SK-N-SH (cell line): Measurements from ENCODE around the gene KRT32. TPM values are rescaled to one million over a fixed set of nuclear protein-coding genes. Genes with fewer than 3 reads are reported as not detected.

Source experiments
- CTCF ChIA-PET: fragments of 300-600, 350-600 bp; formaldehyde crosslinking; extraction: SDS; loops from one replicate; lab custom pipeline; 2021; lab: Yijun Ruan, JAX
- POLR2A ChIA-PET: fragments of 350-600 bp; sonication (Branson Sonifier 250); formaldehyde crosslinking; extraction: SDS; loops from one replicate; lab custom pipeline; 2020; ENCODE audit warnings: antibody characterized with exemption, inconsistent platforms; lab: Yijun Ruan, JAX
- DNase-seq: peaks from one replicate; pipeline ENCODE4 v3.0.0; 2012
- H2AFZ ChIP-seq: fragments of 200-600 bp; sonication (generic); 2 replicates; pipeline ENCODE4 v1.8.1; 2016; ENCODE audit warnings: antibody characterized with exemption, mild to moderate bottlenecking, low read depth
- H3F3A ChIP-seq: fragments of 200-600 bp; sonication (generic); replicated peaks from 2 replicates; pipeline ENCODE3; 2016; ENCODE audit warnings: antibody characterized with exemption, mild to moderate bottlenecking; ENCODE audit not compliant: insufficient read depth
- H3K27ac ChIP-seq, 2 experiments: fragments of 200-500 bp in 1 of 2; fragments of 200-600 bp in 1 of 2; sonication (Bioruptor generic) in 1 of 2; sonication (generic), shearing (Covaris generic) in 1 of 2; 2 replicates each; pipeline versions ENCODE4 v1.5.1 to v1.6.1; 2014 to 2016; ENCODE audit warnings: low read depth in 2 of 2, inconsistent platforms in 1 of 2, low read length in 1 of 2, mild to moderate bottlenecking in 1 of 2, mixed read lengths in 1 of 2
- H3K27me3 ChIP-seq: fragments of 200-600 bp; sonication (generic), shearing (Covaris generic); 2 replicates; pipeline ENCODE4 v1.6.1; 2016; ENCODE audit warnings: mixed run types; ENCODE audit not compliant: insufficient read depth
- H3K36me3 ChIP-seq, 2 experiments: fragments of 200-500 bp in 1 of 2; fragments of 200-600 bp in 1 of 2; sonication (Bioruptor generic) in 1 of 2; sonication (generic) in 1 of 2; replicated peaks in 1 of 2; 2 replicates each; pipeline versions ENCODE3 to v1.5.1; 2014 to 2016; ENCODE audit warnings: low read length in 1 of 2, mild to moderate bottlenecking in 1 of 2; ENCODE audit not compliant: insufficient read depth in 2 of 2, control insufficient read depth in 1 of 2
- H3K4me1 ChIP-seq, 2 experiments: fragments of 200-500 bp in 1 of 2; fragments of 200-600 bp in 1 of 2; sonication (Bioruptor generic) in 1 of 2; sonication (generic), shearing (Covaris generic) in 1 of 2; 2 replicates each; pipeline versions ENCODE4 v1.5.1 to v1.6.1; 2014 to 2016; ENCODE audit warnings: low read depth in 1 of 2, low read length in 1 of 2, mixed run types in 1 of 2; ENCODE audit not compliant: insufficient read depth in 2 of 2, control insufficient read depth in 1 of 2
- H3K4me2 ChIP-seq: fragments of 200-600 bp; sonication (generic), shearing (Covaris generic); 2 replicates; pipeline ENCODE4 v1.6.1; 2017; ENCODE audit warnings: mixed run types
- H3K4me3 ChIP-seq, 2 experiments: fragments of 200-500 bp in 1 of 2; fragments of 200-600 bp in 1 of 2; sonication (Bioruptor generic) in 1 of 2; sonication (generic), shearing (Covaris generic) in 1 of 2; 2 replicates each; pipeline versions ENCODE4 v1.5.1 to v1.8.1; 2014 to 2016; ENCODE audit warnings: low read depth in 2 of 2, inconsistent platforms in 1 of 2, low read length in 1 of 2, mild to moderate bottlenecking in 1 of 2, mixed read lengths in 1 of 2, moderate library complexity in 1 of 2
- H3K79me2 ChIP-seq: fragments of 200-600 bp; sonication (generic); 2 replicates; pipeline ENCODE4 v1.8.1; 2017; ENCODE audit warnings: mild to moderate bottlenecking; ENCODE audit not compliant: insufficient read depth
- H3K9ac ChIP-seq: fragments of 200-600 bp; sonication (generic); 2 replicates; pipeline ENCODE4 v1.6.1; 2017; ENCODE audit warnings: mixed run types
- H3K9me2 ChIP-seq: fragments of 200-600 bp; sonication (generic); 2 replicates; pipeline ENCODE4 v1.6.1; 2017; ENCODE audit warnings: mixed run types
- H3K9me3 ChIP-seq: fragments of 200-600 bp; sonication (generic); 2 replicates; pipeline ENCODE4 v1.6.1; 2017; ENCODE audit warnings: mixed run types, mild to moderate bottlenecking, moderate library complexity
- H4K20me1 ChIP-seq: fragments of 200-600 bp; sonication (generic); 2 replicates; pipeline ENCODE4 v1.6.1; 2017; ENCODE audit warnings: mild to moderate bottlenecking, mixed run types; ENCODE audit not compliant: insufficient read depth
- CTCF ChIP-seq: fragments of 200-600 bp; sonication (generic); IDR thresholded peaks from 2 replicates; pipeline ENCODE4 v1.6.1; 2017; ENCODE audit warnings: antibody characterized with exemption, mild to moderate bottlenecking, moderate library complexity
- ELF1 ChIP-seq: IDR thresholded peaks from 2 replicates; pipeline ENCODE4 v1.4.0; 2012
- FOSL2 ChIP-seq: IDR thresholded peaks from 2 replicates; pipeline ENCODE4 v1.4.0; 2012; ENCODE audit warnings: low read depth, mild to moderate bottlenecking, moderate library complexity, borderline replicate concordance
- FOXJ3 ChIP-seq: sonication (generic); formaldehyde crosslinking; IDR thresholded peaks from 2 replicates; pipeline ENCODE4 v1.5.1; 2020; ENCODE audit warnings: mild to moderate bottlenecking, missing genetic modification reagents
- GABPA ChIP-seq: IDR thresholded peaks from 2 replicates; pipeline ENCODE4 v1.4.0; 2012; ENCODE audit warnings: low read depth, mild to moderate bottlenecking
- GATA2 ChIP-seq: sonication (generic); formaldehyde crosslinking; IDR thresholded peaks from 2 replicates; pipeline ENCODE4 v1.5.0; 2020; ENCODE audit warnings: mild to moderate bottlenecking, missing genetic modification reagents
- IRF3 ChIP-seq: fragments of 150-350 bp; IDR thresholded peaks from 2 replicates; pipeline ENCODE4 v1.6.1; 2016; ENCODE audit warnings: mild to moderate bottlenecking, low read depth, low read length
- JUND ChIP-seq: IDR thresholded peaks from 2 replicates; pipeline ENCODE4 v1.4.0; 2012
- PBX3 ChIP-seq: IDR thresholded peaks from 2 replicates; pipeline ENCODE4; 2012
- POLR2AphosphoS5 ChIP-seq: IDR thresholded peaks from 2 replicates; pipeline ENCODE4 v1.6.1; 2012; ENCODE audit warnings: low read depth, low read length
- RAD21 ChIP-seq: IDR thresholded peaks from 2 replicates; pipeline ENCODE4 v1.6.1; 2012; ENCODE audit warnings: mild to moderate bottlenecking, low read length
- REST ChIP-seq: IDR thresholded peaks from 2 replicates; pipeline ENCODE4 v1.6.1; 2012; ENCODE audit warnings: mild to moderate bottlenecking, low read depth, low read length, moderate library complexity
- RXRA ChIP-seq: IDR thresholded peaks from 2 replicates; pipeline ENCODE4 v1.4.0; 2012; ENCODE audit warnings: low read depth, mild to moderate bottlenecking, borderline replicate concordance
- SIN3A ChIP-seq: IDR thresholded peaks from 2 replicates; pipeline ENCODE4 v1.6.1; 2012; ENCODE audit warnings: low read depth, mild to moderate bottlenecking, low read length, moderate library complexity, borderline replicate concordance
- TCF12 ChIP-seq: IDR thresholded peaks from 2 replicates; pipeline ENCODE4 v1.4.0; 2012
- USF2 ChIP-seq: fragments of 150-350 bp; IDR thresholded peaks from 2 replicates; pipeline ENCODE4 v1.6.1; 2017; ENCODE audit warnings: antibody characterized with exemption, low read length, low read depth, borderline replicate concordance
- WGBS: methylation state at CpG from one replicate; pipeline ENCODE4 v1.1.6; 2017; ENCODE audit warnings: low lambda C conversion rate; 5-methylcytosine and 5-hydroxymethylcytosine counted together
- polyA plus RNA-seq, 3 experiments: library from polyadenylated mRNA; depleted of rRNA; stranded (reverse); fragments of >200 nt; gene quantifications; 2 replicates each; pipeline ENCODE4 v1.2.3, GENCODE V29; 2012

Gene KRT32
- polyA plus RNA-seq, 1 of the 3 experiments (the other 2 are of a cell fraction) = not detected

DNA sequence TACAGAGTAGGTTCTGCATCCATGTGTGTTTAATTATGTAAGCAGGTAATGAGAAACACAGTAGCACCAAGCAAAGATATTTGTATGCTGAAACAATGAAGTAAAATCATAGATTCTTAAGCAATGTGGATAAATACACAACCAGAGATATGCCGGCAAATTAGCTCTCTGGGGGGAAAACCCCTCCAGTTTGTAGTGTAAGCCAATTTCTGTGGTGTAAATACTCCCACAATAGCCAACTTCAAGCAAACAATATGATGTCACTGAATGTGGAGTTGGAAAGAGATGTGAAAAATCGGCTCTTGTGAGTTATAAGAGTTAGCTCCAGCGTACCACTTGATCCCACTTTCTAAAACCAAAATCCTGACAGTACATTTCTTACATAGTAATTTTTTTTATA lies 22.5 kb downstream of the KRT32 start:
- Histone ChIP-seq H3K9me2 (no peaks in the 10 kb centered on the region), H3K4me1 (no peaks in the 10 kb centered on the region), H3K79me2 (no peaks in the 10 kb centered on the region), H3K27me3 (no peaks in the 10 kb centered on the region; the same call in 1 of the 2 replicates), H4K20me1 (no peaks in the 10 kb centered on the region), H3K9me3 (no peaks in the 10 kb centered on the region), H3K36me3 (no peaks in the 10 kb centered on the region), H3K4me3 (no peak overlapping the region), H3F3A (peaks cover 9% of the 10 kb centered on the region), H3K27ac (no peak overlapping the region), H2AFZ (no peak overlapping the region), H3K9ac (no peak overlapping the region), H3K4me2 (no peak overlapping the region)
- TF ChIP-seq RXRA (no peak), CTCF (no peak), IRF3 (no peak), FOSL2 (no peak), JUND (no peak), PBX3 (no peak), TCF12 (no peak), GATA2 (CRISPR knock-in tag) (no peak), FOXJ3 (no peak), SIN3A (no peak), RAD21 (no peak)
- POLR2A ChIA-PET = no interaction called here
- WGBS = 37% methylated on average over 3 of the region's 3 CpGs
- DNase-seq = no peak
- CTCF ChIA-PET = interaction anchor here (1.0 kb wide), 1 partner anchor 27 kb away, joined by 3 read pairs; no protein-coding TSS in a partner anchor

GRCh38 chr17:41444186-41444585 lies 23.0 kb downstream of the KRT32 start:
- H3K9ac ChIP-seq = no peak overlapping the region
- 46% methylated on average over 1 of the region's 1 CpG for WGBS
- DNase-seq = no peak
- no peaks in the 10 kb centered on the region for H3K79me2 ChIP-seq
- no peak overlapping the region for H3K4me3 ChIP-seq
- no peaks in the 10 kb centered on the region for H4K20me1 ChIP-seq
- no peaks in the 10 kb centered on the region for H3K9me3 ChIP-seq
- no peak for TF ChIP-seq USF2
- no peak for TF ChIP-seq FOXJ3
- TF ChIP-seq POLR2AphosphoS5 = no peak
- no peak for TF ChIP-seq GABPA
- no peak for TF ChIP-seq ELF1
- no peak for TF ChIP-seq REST
- H3K36me3 ChIP-seq = no peaks in the 10 kb centered on the region
- no peak overlapping the region for H3K27ac ChIP-seq
- H3K9me2 ChIP-seq = no peaks in the 10 kb centered on the region
- H3F3A ChIP-seq = peaks cover 9% of the 10 kb centered on the region
- no peak overlapping the region for H3K4me2 ChIP-seq
- H3K4me1 ChIP-seq = no peaks in the 10 kb centered on the region
- ChIA-PET POLR2A (no interaction called here), CTCF (no interaction called here)
- no peak overlapping the region for H2AFZ ChIP-seq
- no peaks in the 10 kb centered on the region; the same call in 1 of the 2 replicates for H3K27me3 ChIP-seq
